ENCODE data around the gene ZNF584.
A peak's percentile ranks its signal among the peaks of the same experiment; 100 is the strongest.

The ZNF584 gene

DNA sequence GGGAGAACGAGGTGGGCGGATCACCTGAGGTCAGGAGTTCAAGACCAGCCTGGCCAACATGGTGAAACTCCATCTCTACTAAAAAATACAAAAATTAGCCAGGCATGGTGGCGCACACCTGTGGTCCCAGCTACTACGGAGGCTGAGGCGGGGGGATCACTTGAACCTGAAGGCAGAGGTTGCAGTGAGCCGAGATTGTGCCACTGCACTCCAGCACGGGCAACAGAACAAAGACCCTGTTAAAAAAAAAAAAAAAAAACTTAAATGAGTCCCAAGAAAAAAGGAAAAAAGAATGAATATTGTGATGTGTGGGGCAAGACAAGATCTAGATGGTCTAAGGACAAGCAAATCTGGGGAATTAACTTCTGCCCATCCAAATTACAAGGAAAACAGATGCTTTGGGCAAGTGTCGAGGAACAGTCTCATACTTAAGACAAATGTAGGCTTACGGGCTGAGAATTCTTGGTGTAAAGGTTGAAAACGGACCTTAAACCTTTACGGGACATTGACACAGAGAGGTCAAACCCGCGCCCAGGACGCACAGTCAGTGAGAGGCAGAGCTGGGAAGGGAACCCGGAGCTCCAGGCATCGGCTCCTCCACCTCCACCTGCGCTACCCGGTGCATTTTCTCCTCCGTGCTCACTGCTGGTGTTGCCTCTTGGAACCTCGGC, 57.8 kb downstream of the ZNF584 start:
- DNase-seq (ENCODE audit: extremely low spot score): no peak
- POLR2A ChIA-PET: no interaction called here
- TF ChIP-seq, protein P1, sequence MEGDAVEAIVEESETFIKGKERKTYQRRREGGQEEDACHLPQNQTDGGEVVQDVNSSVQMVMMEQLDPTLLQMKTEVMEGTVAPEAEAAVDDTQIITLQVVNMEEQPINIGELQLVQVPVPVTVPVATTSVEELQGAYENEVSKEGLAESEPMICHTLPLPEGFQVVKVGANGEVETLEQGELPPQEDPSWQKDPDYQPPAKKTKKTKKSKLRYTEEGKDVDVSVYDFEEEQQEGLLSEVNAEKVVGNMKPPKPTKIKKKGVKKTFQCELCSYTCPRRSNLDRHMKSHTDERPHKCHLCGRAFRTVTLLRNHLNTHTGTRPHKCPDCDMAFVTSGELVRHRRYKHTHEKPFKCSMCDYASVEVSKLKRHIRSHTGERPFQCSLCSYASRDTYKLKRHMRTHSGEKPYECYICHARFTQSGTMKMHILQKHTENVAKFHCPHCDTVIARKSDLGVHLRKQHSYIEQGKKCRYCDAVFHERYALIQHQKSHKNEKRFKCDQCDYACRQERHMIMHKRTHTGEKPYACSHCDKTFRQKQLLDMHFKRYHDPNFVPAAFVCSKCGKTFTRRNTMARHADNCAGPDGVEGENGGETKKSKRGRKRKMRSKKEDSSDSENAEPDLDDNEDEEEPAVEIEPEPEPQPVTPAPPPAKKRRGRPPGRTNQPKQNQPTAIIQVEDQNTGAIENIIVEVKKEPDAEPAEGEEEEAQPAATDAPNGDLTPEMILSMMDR (IDR thresholded peaks at IDR 0.05; ENCODE audit: control extremely low read depth, extremely low read depth, low read depth, missing control alignments): no peak
- CTCF ChIA-PET: interaction anchor here (1.0 to 1.4 kb wide), 3 partner anchors 9 to 54 kb away, joined by 3 read pairs; partner anchors contain the start of gene ZBTB45

DNA sequence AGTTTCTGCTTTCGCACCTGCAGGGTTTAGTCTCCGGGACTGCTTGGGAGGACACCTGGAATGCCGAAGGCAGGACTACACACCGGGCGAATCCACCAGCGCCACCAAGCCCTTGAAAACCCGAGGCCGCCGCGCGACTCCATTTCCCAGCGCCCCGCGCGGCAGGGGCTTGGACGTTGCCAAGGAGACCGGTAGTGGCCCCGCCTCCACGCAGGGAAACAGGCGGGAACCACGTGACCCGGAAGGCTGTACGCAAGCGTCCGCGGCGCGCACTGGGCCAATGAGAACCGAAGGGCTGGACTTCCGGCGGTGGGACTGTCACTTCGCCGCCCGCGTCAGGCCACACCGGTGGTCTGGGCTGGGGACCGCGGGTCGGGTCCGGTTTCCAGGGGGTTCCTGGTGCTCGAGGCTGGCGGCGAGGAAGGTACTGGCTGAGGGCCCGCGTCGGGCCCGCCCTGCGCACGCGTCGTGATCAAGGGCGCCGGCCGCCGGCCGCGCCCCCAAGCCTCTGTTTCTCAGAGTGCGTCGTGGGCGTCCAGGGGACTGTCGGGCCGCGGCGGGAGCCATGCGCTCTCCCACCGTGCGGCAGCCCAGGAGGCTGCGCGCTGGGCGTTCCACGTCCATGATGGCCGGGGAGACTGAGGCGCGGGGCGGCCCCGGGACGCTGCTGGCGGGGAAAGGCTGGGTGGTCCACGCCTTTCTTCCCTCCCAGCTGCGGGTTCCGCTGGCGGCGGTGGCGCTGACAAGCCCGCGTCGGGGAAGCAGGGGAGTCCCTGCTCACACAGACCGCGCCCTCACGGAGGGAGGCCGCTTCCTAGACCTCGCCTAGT, 58.5 kb downstream of the ZNF584 start, which contains the start of gene ZNF324:
Gene ZNF324, plus strand, starts transcription at position 321 of the 830 bp plus-strand sequence. CDS start 2,106 bp downstream, outside the sequence.
- DNase-seq (ENCODE audit: extremely low spot score): peak; percentile 99
- TF ChIP-seq, protein P1 (IDR thresholded peaks at IDR 0.05; ENCODE audit: control extremely low read depth, extremely low read depth, low read depth, missing control alignments): no peak
- ChIA-PET CTCF (interaction anchor here (1.0 to 1.2 kb wide), 2 partner anchors 8 to 53 kb away, joined by 3 read pairs; partner anchors contain the start of gene ZBTB45), POLR2A (no interaction called here)
